ENCODE measurements around the gene C8B. TPM values are rescaled to one million over a fixed set of nuclear protein-coding genes. Genes with fewer than 3 reads are reported as not detected.

The C8B gene
- total RNA-seq, 1 donor from 2014 or later, result not detected

- no peak for DNase-seq
Observed at GRCh38 chr1:56897150-56898004, 68.4 kb downstream of the C8B start.

GRCh38 chr1:56894014-56894413 lies 71.8 kb downstream of the C8B start:
- DNase-seq, result no peak

- DNase-seq, result no peak
Observed at GRCh38 chr1:56890229-56890628, 75.6 kb downstream of the C8B start.

GRCh38 chr1:56881417-56881816 lies 84.4 kb downstream of the C8B start:
- no peak for DNase-seq

DNA sequence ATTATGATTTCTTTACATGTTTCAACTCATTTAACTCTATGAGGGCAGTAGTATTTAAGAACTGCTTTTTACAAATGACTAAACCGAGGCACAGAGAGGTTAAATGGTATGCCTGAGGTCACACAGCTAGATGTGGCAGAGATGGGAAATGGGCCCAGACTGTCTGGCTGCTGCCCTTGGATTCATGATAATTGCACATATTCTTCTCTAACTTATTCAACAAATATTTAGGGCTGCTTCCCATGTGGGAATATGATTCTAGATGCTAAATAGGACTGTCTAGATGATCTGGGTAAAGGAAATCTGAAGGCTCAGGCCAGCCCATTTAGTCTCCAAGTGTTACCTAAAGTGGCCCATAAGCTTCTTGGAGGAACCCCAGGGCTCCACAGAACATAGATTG lies 85.0 kb downstream of the C8B start:
- DNase-seq, result no peak

Other genes starting within 250 kb of the C8B start
- gene FYB2, start 146.6 kb downstream of the C8B start, total RNA-seq, result 0.47 TPM
- not detected for gene C8A, start 111.2 kb downstream of the C8B start, total RNA-seq

All from occipital lobe (tissue), 2 donors.